Colonic mucosa (tissue), 4 donors: ENCODE results near the gene BMPR2. TPM values are rescaled to one million over a fixed set of nuclear protein-coding genes. Genes with fewer than 3 reads are reported as not detected.

Source experiments
- DNase-seq: peaks from one replicate; pipeline ENCODE4 v3.0.0-alpha.2; 2020
- H3K27ac ChIP-seq: fragments of 200-600 bp; one replicate; pipeline ENCODE4 v1.8.0; 2021
- H3K27me3 ChIP-seq: fragments of 200-600 bp; one replicate; pipeline ENCODE4 v1.8.0; 2021
- H3K36me3 ChIP-seq: fragments of 200-600 bp; one replicate; pipeline ENCODE4 v1.8.0; 2021
- H3K4me1 ChIP-seq: fragments of 200-600 bp; one replicate; pipeline ENCODE4 v1.8.0; 2021; ENCODE audit warnings: mild to moderate bottlenecking
- H3K4me3 ChIP-seq: fragments of 200-600 bp; one replicate; pipeline ENCODE4 v1.8.0; 2021
- H3K9ac ChIP-seq, 2 donors: one replicate each; pipeline ENCODE4 v1.7.0; 2013; ENCODE audit warnings: control low read depth in 2 of 2, low read depth in 2 of 2, low read length in 2 of 2
- H3K9me3 ChIP-seq: fragments of 200-600 bp; one replicate; pipeline ENCODE4 v1.8.0; 2021
- intact Hi-C: fragments of 100-400 bp; cut with DNase I; formaldehyde crosslinking; loops from one replicate; pipeline ENCODE4 v1.14.1; 2022
- total RNA-seq, 2 donors: library from RNA; stranded (reverse); fragmentation: NEBNext Ultra II Directional in 1 of 2; extraction: Animal tissue kit (Norgen Biotek cat#: 25700) in 1 of 2; gene quantifications; one replicate each; pipeline ENCODE4 v1.2.1, GENCODE V29; 2021
- TF ChIP-seq, protein P1 (sequence below): fragments of 200-600 bp; IDR thresholded peaks from one replicate; pipeline ENCODE4 v1.8.0; 2022; ENCODE audit warnings: antibody characterized with exemption, mild to moderate bottlenecking
- donor health status: healthy.
- donor health status: DM: no; HTN: no; CAD: no.
- donor health status: DM: no; HTN: no; CAD: no.

The BMPR2 gene
- total RNA-seq, 2 donors from 2014 or later, result 23.0 to 44.7 TPM

DNA sequence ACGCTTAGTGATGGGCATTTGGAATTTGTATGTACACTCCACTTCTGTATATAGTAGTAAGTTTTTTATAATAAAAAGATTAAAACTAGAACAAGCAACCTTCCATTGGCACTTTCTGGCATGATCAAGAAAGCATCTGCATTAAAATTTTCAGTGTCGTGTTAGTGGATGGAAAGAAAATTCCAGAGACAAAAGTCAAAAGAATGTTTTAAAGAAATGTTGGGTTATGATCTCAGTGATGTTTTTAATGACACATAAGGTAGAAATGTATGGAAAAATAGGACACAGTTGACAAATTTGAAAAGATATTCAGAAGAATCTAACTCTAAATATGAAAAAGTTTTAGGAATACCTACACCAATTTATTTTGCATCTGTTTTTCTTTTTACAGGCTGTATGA is 132.6 kb downstream of the BMPR2 start:
- intact Hi-C loops, result no loop called here
- no peak for DNase-seq
- Histone ChIP-seq H3K4me1 (no peaks in the 10 kb centered on the region), H3K36me3 (no peaks in the 10 kb centered on the region), H3K27ac (no peak overlapping the region), H3K9ac (no peak overlapping the region), H3K4me3 (no peak overlapping the region), H3K9me3 (no peaks in the 10 kb centered on the region), H3K27me3 (no peaks in the 10 kb centered on the region)
- TF ChIP-seq, protein P1, sequence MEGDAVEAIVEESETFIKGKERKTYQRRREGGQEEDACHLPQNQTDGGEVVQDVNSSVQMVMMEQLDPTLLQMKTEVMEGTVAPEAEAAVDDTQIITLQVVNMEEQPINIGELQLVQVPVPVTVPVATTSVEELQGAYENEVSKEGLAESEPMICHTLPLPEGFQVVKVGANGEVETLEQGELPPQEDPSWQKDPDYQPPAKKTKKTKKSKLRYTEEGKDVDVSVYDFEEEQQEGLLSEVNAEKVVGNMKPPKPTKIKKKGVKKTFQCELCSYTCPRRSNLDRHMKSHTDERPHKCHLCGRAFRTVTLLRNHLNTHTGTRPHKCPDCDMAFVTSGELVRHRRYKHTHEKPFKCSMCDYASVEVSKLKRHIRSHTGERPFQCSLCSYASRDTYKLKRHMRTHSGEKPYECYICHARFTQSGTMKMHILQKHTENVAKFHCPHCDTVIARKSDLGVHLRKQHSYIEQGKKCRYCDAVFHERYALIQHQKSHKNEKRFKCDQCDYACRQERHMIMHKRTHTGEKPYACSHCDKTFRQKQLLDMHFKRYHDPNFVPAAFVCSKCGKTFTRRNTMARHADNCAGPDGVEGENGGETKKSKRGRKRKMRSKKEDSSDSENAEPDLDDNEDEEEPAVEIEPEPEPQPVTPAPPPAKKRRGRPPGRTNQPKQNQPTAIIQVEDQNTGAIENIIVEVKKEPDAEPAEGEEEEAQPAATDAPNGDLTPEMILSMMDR, result no peak

DNA sequence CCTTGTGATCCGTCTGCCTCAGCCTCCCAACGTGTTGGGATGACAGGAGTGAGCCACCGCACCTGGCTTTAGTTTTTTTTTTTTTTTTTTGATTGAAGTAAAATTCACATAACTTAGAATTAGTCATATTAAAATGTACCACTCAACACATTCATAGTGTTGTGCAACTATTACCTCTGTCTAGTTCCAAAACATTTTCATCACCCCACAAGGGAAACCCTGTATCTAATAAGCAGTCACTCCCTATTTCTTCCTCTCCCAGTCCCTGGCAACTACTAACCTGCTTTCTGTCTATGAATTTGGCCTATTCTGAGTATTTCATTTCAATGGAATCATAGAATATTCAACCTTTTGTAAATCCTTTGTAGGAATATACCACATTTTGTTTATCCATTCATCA is 134.8 kb downstream of the BMPR2 start:
- intact Hi-C loops, result no loop called here
- no peaks in the 10 kb centered on the region for H3K36me3 ChIP-seq
- H3K9me3 ChIP-seq, result no peaks in the 10 kb centered on the region
- TF ChIP-seq, protein P1, result no peak
- no peak for DNase-seq
- no peak overlapping the region for H3K9ac ChIP-seq
- H3K27ac ChIP-seq, result no peak overlapping the region
- no peaks in the 10 kb centered on the region for H3K4me1 ChIP-seq
- no peak overlapping the region for H3K4me3 ChIP-seq
- no peaks in the 10 kb centered on the region for H3K27me3 ChIP-seq

DNA sequence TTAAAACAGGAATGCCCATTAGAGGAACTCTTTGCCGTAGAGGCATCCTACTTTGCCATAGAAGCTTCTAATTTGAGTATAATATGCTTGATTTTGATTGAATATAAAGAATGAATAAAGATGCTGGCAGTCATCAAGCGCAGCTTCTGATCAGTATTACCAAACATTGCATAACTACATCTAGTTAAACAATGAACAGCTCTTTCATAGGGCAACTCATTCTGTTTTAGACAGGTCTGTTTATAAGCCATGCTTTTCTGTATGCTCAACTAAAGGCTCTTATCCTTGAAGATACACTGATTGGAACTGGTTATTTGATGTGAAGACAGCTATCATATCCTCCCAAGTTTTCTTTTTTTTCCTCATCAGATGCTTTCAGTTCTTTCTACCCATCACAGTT is 136.0 kb downstream of the BMPR2 start:
- no peak overlapping the region for H3K9ac ChIP-seq
- intact Hi-C loops, result no loop called here
- TF ChIP-seq, protein P1, result no peak

DNA sequence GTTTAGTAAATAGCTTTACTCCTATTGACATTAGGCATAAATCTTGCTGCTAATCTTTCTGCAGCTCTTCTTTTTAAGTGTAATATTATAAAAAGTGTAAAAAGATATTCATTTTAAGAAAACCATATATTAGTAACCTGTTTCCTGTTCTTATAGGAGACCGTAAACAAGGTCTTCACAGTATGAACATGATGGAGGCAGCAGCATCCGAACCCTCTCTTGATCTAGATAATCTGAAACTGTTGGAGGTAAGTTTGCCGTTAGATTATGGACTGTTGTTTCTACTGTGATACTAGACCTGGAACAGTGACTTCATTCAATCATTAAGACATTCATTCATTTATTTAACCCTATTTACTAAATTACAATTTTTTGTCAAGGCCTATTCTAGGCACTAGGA is 138.6 kb downstream of the BMPR2 start:
- no peak overlapping the region for H3K9ac ChIP-seq
- intact Hi-C loops, result no loop called here
- no peaks in the 10 kb centered on the region for H3K27me3 ChIP-seq
- H3K27ac ChIP-seq, result no peak overlapping the region
- no peaks in the 10 kb centered on the region for H3K9me3 ChIP-seq
- no peak for DNase-seq
- no peak overlapping the region for H3K4me3 ChIP-seq
- TF ChIP-seq, protein P1, result no peak
- no peaks in the 10 kb centered on the region for H3K36me3 ChIP-seq
- no peaks in the 10 kb centered on the region for H3K4me1 ChIP-seq

More for the DNA sequence above, 136.0 kb downstream of the BMPR2 start:
- H3K36me3 ChIP-seq, result no peaks in the 10 kb centered on the region
- no peak for DNase-seq
- no peak overlapping the region for H3K4me3 ChIP-seq
- no peak overlapping the region for H3K27ac ChIP-seq
- H3K9me3 ChIP-seq, result no peaks in the 10 kb centered on the region
- H3K4me1 ChIP-seq, result no peaks in the 10 kb centered on the region
- no peaks in the 10 kb centered on the region for H3K27me3 ChIP-seq

DNA sequence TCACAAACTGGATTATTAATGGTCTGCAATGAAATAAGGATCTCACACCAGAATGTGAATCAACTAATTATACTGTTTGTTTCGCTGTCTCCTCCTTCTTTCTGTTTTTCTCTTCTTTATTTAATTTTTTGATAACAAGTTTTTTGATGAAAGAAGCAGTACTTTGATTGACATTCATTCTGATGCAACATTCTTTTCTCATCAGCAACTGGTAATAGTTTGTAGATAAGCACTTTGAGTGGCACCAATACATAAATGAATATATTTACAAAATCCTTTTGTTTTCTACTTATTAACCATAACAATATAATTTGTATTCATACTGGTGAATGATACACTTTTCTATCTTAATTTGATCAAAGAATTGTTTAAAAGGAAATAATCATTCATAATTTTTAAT is 143.3 kb downstream of the BMPR2 start:
- no peak overlapping the region for H3K9ac ChIP-seq
- H3K4me3 ChIP-seq, result no peak overlapping the region
- no peak overlapping the region for H3K27ac ChIP-seq
- H3K27me3 ChIP-seq, result no peaks in the 10 kb centered on the region
- no peaks in the 10 kb centered on the region for H3K36me3 ChIP-seq
- H3K9me3 ChIP-seq, result no peaks in the 10 kb centered on the region
- no peaks in the 10 kb centered on the region for H3K4me1 ChIP-seq
- DNase-seq, result no peak
- TF ChIP-seq, protein P1, result no peak
- intact Hi-C loops, result no loop called here

DNA sequence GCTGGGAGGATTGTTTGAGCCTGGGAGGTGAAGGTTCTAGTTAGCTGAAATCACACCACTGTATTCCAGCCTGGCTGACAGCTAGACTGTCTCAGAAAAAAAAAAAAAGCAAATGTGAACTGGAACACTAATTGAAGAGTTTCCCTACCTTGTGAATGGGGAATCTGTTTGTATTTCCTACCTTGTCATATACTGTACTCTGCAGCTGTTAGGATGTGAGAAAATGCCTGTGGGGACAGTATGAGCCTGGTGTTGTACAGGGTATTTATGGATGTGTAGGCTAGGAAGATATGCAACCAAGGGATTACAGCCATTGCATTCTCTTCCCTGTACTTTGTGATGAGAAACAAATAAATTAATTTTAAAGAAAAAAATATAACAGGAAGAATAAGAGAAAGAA is 145.3 kb downstream of the BMPR2 start:
- H3K27me3 ChIP-seq, result no peaks in the 10 kb centered on the region
- H3K4me3 ChIP-seq, result no peak overlapping the region
- intact Hi-C loops, result no loop called here
- H3K9me3 ChIP-seq, result no peaks in the 10 kb centered on the region
- H3K4me1 ChIP-seq, result no peaks in the 10 kb centered on the region
- H3K9ac ChIP-seq, result no peak overlapping the region
- TF ChIP-seq, protein P1, result no peak
- H3K36me3 ChIP-seq, result no peaks in the 10 kb centered on the region
- no peak for DNase-seq
- no peak overlapping the region for H3K27ac ChIP-seq
